Measurements from ENCODE around the gene KRT4.
"Not testable (repeated sequence)": the region's sequence is repeated elsewhere in the genome, so short reads cannot be mapped to it uniquely, and the experiment has no call there.

Gene KRT4

DNA sequence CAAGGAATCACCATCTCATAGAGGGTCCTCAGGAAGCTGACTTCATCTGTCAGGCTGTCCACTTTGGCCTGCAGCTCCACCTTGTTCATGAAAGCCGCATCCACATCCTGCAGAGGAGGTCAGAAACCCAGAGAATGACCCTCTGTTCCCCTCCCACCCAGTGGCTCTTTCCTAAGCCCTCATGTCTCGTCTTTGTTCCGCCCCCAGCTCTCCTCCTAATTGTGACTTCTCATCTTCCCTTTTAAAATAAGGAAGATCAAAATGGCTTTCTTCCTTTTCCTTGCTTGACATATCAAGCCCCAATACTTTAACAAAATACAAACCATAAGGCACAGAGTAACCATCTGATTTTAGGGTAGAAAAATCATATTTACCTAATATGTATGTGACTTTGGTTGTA is 41.1 kb downstream of the KRT4 start:
- no peak for DNase-seq (ENCODE audit: low spot score)

DNA sequence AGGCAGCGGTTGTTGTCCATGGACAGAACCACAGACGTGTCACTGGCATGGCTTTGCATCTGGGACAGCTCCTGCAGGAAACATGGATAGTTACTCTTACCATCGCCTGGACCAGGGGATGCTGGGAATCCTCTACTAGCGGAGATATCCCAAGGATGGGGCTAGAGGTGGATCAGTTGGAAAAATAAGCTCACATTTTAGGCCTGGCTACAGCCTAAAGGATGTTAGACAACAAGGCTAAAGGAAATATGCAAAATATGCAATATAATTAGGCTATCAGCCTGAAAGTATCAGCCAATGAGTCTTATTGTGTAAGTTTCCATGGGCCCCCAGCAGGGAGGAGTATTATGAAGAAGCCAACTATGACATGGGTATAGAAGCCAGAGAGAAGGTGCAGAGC is 41.7 kb downstream of the KRT4 start:
- no peak for DNase-seq (ENCODE audit: low spot score)

GRCh38 chr12:52771505-52771904 is 42.4 kb downstream of the KRT4 start:
- DNase-seq (ENCODE audit: low spot score) = no peak

GRCh38 chr12:52771088-52771487 is 42.8 kb downstream of the KRT4 start:
- no peak for DNase-seq (ENCODE audit: low spot score)

- DNase-seq (ENCODE audit: low spot score) = no peak
These were observed 44.0 kb downstream of the KRT4 start for GRCh38 chr12:52769946-52770345.

DNA sequence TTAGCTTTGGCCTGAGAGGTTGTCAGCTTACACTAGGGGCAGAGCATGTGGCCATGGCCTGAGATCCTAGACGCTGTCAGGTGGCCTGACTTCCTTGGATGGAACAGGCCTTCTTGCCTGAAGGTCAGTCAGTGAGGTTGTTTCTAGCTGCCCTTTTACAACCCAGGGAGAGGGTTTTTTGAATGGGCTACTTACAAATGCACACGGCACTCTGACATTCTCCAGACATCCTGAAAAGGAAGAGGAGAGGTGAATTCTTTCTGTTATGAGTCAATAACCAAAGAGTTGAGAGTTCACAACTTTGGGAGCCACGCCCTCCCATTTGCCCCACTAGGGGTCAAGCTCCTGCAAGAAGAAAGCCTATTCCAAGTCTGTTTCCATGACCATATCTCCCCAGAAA is 44.6 kb downstream of the KRT4 start:
- no peak for DNase-seq (ENCODE audit: low spot score)

DNA sequence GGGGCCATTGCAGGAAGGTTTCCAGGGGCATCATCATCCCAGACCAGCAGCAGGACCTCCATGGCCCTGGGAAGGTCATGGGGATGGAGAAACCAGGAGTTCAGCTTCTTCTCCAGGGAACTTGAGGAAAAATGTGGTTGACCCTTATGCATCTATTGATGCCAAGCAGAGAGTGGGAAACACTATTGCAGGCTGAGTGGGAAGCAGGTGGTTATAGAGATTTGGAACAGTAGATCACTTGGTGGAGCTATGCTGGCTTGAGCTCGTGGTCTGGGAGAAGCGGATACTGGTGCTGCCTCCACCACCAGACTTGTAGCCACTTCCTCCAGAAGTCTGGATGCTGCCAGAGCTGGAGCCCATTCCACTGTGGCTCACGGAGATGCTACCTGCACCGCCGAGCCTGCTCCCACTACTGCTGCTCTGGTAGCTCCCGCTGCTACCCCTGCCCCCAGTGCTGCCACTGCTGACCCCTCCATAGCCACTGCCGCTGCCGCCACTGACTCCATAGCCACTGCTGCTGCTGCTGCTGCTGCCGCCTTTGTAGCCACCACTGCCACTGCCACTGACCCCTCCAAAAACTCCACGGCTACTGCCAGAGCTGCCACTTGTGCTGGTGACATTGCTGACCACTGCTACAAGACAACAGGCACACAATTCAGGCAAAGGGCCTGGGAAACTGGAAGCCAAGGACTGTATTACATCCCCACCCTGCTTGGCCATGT is 45.3 kb downstream of the KRT4 start:
- no peak for DNase-seq (ENCODE audit: low spot score)

- DNase-seq (ENCODE audit: low spot score) = no peak
These were observed 46.5 kb downstream of the KRT4 start for GRCh38 chr12:52767427-52767826.

DNA sequence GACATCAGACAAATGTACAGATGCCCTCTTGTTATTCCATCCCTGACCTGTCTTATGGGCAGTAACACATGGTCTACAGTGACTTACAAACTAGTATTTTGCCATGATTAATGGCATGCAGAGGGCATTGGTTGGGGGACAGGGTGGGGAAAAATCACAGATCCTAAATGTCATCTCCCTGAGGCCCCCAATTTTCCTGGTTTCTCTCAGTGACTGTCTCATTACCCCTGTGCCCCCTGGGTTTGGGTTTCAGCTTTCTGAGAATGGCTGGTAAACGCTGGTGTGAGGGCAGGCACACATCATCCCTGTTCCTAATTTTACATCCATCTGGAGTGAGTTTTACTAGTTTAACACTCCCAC is 46.9 kb downstream of the KRT4 start:
- no peak for DNase-seq (ENCODE audit: low spot score)

GRCh38 chr12:52766351-52767019 is 47.4 kb downstream of the KRT4 start:
- no peak for DNase-seq (ENCODE audit: low spot score)

DNA sequence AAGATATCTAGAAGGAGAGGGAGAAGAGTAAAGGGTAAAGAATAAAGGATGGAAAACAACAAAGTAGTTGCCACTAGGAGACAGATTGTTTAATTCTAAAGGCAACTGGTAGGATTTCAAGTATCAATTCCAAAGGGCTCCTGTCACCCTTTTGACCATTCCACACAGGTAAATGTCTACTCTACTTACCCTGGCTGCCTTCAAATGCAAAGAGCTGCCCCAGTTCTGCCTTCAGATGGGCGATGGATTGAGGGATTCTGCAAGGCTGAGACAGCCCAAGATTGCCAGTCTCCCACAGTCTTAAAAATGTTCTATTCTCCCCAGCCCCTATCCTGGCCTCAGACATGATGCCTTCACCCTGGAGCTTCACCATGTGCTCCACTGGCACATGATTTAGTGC is 48.2 kb downstream of the KRT4 start:
- DNase-seq (ENCODE audit: low spot score) = no peak

DNA sequence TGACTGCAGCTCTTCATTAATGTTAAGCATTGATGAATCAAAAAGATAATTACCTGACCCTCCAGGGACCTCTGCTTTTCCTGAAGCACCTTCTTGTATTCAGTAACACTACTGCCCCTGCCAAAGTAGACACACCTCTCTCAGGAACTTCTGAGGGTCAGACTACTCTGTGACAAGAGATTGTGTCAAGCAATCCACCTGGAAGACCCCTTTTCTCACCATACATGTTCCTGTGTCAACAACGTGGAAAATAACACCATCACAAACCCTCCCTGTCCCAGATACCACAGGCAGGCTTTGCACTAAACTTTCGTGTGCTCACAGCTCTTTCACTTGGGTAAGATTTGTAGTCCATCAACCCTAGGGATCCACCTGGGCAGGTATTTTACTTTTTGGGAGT is 49.9 kb downstream of the KRT4 start:
- DNase-seq (ENCODE audit: low spot score) = no peak

DNA sequence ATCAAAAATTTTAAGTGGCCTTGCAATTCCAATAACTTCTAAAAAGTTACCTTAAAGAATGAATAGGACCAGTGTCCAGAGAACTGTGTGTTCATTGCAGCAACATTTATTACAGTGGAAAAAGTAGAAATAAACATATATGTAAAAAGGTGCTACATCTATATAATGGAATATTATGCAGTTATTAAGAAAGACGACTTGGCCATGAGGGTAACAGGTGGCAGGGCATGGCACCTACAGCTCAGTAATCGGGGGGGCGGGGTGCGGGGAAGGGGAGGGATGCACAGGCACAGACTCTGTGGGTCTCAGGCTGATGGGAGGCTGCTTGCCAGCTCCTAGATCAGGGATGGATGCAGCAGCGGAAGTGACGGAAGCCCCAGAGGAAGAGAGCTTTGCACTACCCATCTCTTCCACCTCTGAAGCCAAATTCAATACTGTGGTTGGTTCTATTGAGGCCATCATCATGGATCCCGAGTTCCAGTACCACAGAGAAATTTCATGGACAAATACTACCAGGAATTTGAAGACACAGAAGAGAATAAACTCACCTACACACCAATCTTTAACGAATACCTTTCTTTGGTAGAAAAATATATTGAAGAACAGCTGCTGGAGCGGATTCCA is 50.8 kb downstream of the KRT4 start:
- no peak for DNase-seq (ENCODE audit: low spot score)

DNA sequence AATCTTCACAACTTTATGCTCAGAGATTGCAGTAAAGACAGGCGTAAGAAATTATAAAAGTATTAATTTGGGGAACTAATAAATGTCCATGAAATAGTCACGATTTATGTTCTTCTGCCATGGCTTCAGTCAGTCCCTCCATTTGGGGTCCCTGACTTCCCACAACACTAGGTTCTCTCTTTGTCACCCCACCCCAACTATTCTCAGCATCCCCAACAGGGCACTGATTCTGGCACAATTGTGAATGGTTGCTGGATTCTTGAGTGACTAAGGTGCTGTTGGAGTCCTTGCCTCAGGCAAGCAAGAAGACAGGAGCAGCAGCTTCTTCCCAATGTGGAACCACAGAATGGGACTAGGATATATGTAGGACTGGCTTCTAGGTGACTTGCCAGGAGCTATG is 52.1 kb downstream of the KRT4 start:
- DNase-seq (ENCODE audit: low spot score) = no peak

GRCh38 chr12:52761218-52761617 is 52.7 kb downstream of the KRT4 start:
- not testable (repeated sequence) for DNase-seq (ENCODE audit: low spot score)

- DNase-seq (ENCODE audit: low spot score) = no peak
These were observed 53.3 kb downstream of the KRT4 start for GRCh38 chr12:52760623-52761022.

- no peak for DNase-seq (ENCODE audit: low spot score)
These were observed 54.2 kb downstream of the KRT4 start for GRCh38 chr12:52759695-52760094.

GRCh38 chr12:52759218-52759617 is 54.7 kb downstream of the KRT4 start:
- DNase-seq (ENCODE audit: low spot score) = no peak

GRCh38 chr12:52757449-52758176 is 56.3 kb downstream of the KRT4 start:
- no peak for DNase-seq (ENCODE audit: low spot score)

Data from D341Med (cell line).